K562 (cell line): ENCODE data around the gene DCAF17.

ENCODE experiments used
- JUN ChIP-seq, 2 experiments: sonication (generic) in 1 of 2; formaldehyde crosslinking in 1 of 2; IDR thresholded peaks; 2 replicates each; pipeline versions ENCODE4 v1.6.1 to v1.8.0; 2012 to 2022; ENCODE audit warnings: borderline replicate concordance in 2 of 2, mild to moderate bottlenecking in 2 of 2, improper control_type of control experiment in 1 of 2, low read depth in 1 of 2, low read length in 1 of 2, missing genetic modification reagents in 1 of 2
- NFE2L1 ChIP-seq: fragments of 450-650 bp; IDR thresholded peaks from 2 replicates; pipeline ENCODE4 v1.6.1; 2016; ENCODE audit warnings: missing genetic modification characterization, low read depth, mild to moderate bottlenecking, missing compliant biosample characterization, moderate library complexity, borderline replicate concordance
- NR4A1 ChIP-seq, 2 experiments: fragments of 250-450 bp in 1 of 2; fragments of 450-650 bp in 1 of 2; sonication (Bioruptor Pico) in 1 of 2; IDR thresholded peaks; 2 replicates each; pipeline versions ENCODE4 v1.4.0 to v1.6.1; 2016 to 2020; ENCODE audit warnings: mild to moderate bottlenecking in 2 of 2, missing compliant biosample characterization in 1 of 2, missing genetic modification characterization in 1 of 2, moderate library complexity in 1 of 2
- TAF7 ChIP-seq: fragments of 450-650 bp; IDR thresholded peaks from 2 replicates; pipeline ENCODE4 v1.6.1; 2016; ENCODE audit warnings: missing genetic modification characterization, missing compliant biosample characterization
- ZNF449 ChIP-seq: fragments of 250-450 bp; sonication (Bioruptor Pico); IDR thresholded peaks from 2 replicates; pipeline ENCODE4 v1.8.0; 2022; ENCODE audit warnings: moderate library complexity, mild to moderate bottlenecking, inconsistent platforms
- TF ChIP-seq, protein P1 (sequence below): sonication (generic); formaldehyde crosslinking; IDR thresholded peaks from 2 replicates; pipeline ENCODE4 v1.8.0; 2022; ENCODE audit warnings: mild to moderate bottlenecking, missing genetic modification reagents
- TF ChIP-seq, protein P2 (sequence below), 3 experiments: IDR thresholded peaks in 2 of 3; conservative IDR thresholded peaks in 1 of 3; 2 replicates each; pipeline ENCODE4 v1.5.1; 2011 to 2012; ENCODE audit warnings: low read length in 3 of 3, mild to moderate bottlenecking in 3 of 3, control low read depth in 2 of 3, improper control_type of control experiment in 1 of 3, inconsistent platforms in 1 of 3, low read depth in 1 of 3, mixed read lengths in 1 of 3, moderate library complexity in 1 of 3; ENCODE audit not compliant: insufficient read depth in 2 of 3

DNA sequence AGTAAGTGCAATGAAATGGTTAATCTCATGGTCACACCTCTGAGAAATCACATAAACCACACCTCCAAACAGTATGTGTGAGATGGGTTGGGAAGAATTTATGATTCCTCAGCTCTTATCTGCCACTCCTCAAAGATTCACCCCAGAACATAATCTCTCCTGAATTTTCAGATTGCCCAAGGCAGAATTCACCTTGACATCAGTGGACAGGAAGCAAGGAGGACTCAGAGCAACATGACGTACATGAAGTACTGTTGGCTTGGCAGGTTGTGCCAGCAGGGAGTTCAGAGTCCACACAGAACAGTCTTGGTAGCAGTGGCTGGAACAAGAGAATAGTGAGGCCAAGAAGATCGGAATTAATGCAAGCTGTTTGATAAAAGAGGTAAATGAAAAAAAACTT, 56.6 kb downstream of the DCAF17 start:
- TF ChIP-seq NR4A1 (CRISPR knock-in tag; IDR thresholded peaks at IDR 0.05) (no peak), NR4A1 (tag; IDR thresholded peaks at IDR 0.05) (no peak), ZNF449 (CRISPR knock-in tag) (no peak), TAF7 (tag) (no peak), JUN (IDR thresholded peaks at IDR 0.05; ENCODE audit: borderline replicate concordance, low read depth, low read length) (no peak), JUN (CRISPR knock-in tag; IDR thresholded peaks at IDR 0.05; ENCODE audit: borderline replicate concordance) (no peak), NFE2L1 (tag) (no peak)
- TF ChIP-seq, protein P1, sequence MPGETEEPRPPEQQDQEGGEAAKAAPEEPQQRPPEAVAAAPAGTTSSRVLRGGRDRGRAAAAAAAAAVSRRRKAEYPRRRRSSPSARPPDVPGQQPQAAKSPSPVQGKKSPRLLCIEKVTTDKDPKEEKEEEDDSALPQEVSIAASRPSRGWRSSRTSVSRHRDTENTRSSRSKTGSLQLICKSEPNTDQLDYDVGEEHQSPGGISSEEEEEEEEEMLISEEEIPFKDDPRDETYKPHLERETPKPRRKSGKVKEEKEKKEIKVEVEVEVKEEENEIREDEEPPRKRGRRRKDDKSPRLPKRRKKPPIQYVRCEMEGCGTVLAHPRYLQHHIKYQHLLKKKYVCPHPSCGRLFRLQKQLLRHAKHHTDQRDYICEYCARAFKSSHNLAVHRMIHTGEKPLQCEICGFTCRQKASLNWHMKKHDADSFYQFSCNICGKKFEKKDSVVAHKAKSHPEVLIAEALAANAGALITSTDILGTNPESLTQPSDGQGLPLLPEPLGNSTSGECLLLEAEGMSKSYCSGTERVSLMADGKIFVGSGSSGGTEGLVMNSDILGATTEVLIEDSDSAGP (CRISPR knock-in tag): no peak
- TF ChIP-seq, protein P2, sequence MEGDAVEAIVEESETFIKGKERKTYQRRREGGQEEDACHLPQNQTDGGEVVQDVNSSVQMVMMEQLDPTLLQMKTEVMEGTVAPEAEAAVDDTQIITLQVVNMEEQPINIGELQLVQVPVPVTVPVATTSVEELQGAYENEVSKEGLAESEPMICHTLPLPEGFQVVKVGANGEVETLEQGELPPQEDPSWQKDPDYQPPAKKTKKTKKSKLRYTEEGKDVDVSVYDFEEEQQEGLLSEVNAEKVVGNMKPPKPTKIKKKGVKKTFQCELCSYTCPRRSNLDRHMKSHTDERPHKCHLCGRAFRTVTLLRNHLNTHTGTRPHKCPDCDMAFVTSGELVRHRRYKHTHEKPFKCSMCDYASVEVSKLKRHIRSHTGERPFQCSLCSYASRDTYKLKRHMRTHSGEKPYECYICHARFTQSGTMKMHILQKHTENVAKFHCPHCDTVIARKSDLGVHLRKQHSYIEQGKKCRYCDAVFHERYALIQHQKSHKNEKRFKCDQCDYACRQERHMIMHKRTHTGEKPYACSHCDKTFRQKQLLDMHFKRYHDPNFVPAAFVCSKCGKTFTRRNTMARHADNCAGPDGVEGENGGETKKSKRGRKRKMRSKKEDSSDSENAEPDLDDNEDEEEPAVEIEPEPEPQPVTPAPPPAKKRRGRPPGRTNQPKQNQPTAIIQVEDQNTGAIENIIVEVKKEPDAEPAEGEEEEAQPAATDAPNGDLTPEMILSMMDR (IDR thresholded peaks at IDR 0.05 in 2 of 3, conservative IDR thresholded peaks at IDR 0.05 in 1 of 3; ENCODE audit: insufficient read depth in 2 of 3, low read depth in 1 of 3, low read length in 3 of 3): no peak
